ENCODE data around the gene SRGAP1.

GRCh38 chr12:63823040-63823439 is 21.5 kb upstream of the SRGAP1 start:
- TF ChIP-seq POLR2A (IDR thresholded peaks at IDR 0.05; ENCODE audit: low read depth, low read length) (no peak), POLR2AphosphoS5 (IDR thresholded peaks at IDR 0.05; ENCODE audit: low read depth, low read length) (no peak)
